Thoracic aorta (tissue), 2 donors: ENCODE measurements around the gene PRR33. TPM values are rescaled to one million over a fixed set of nuclear protein-coding genes. Genes with fewer than 3 reads are reported as not detected.

Experiments
- ATAC-seq: fragments of 150-250 bp; one replicate; pipeline ENCODE4 v1.8.0; 2017; ENCODE audit warnings: low read depth; ENCODE audit not compliant: insufficient number of reproducible peaks, low FRiP score
- DNase-seq: peaks from one replicate; pipeline ENCODE4 v3.0.0-alpha.2; 2020; ENCODE audit warnings: low spot score
- H3K27ac ChIP-seq, 2 donors: fragments of 200-600 bp; sonication (generic); 1 replicate in 1 of 2; 2 replicates in 1 of 2; pipeline ENCODE4 v1.5.1; 2016; ENCODE audit warnings: mild to moderate bottlenecking in 2 of 2, moderate library complexity in 2 of 2
- H3K27me3 ChIP-seq: fragments of 200-600 bp; sonication (generic); replicated peaks from 2 replicates; pipeline ENCODE4 v1.6.0; 2016; ENCODE audit warnings: mild to moderate bottlenecking; ENCODE audit not compliant: insufficient read depth
- H3K36me3 ChIP-seq: fragments of 200-600 bp; sonication (generic); one replicate; pipeline ENCODE4 v1.5.1; 2016
- H3K4me1 ChIP-seq, 2 donors: fragments of 200-600 bp; sonication (generic); 1 replicate in 1 of 2; 2 replicates in 1 of 2; pipeline versions ENCODE4 v1.5.1 to v1.6.0; 2016; ENCODE audit warnings: low read depth in 2 of 2, mild to moderate bottlenecking in 1 of 2; ENCODE audit not compliant: control insufficient read depth in 1 of 2
- H3K4me3 ChIP-seq: fragments of 200-600 bp; sonication (generic); 2 replicates; pipeline ENCODE4 v1.5.1; 2016; ENCODE audit warnings: mild to moderate bottlenecking
- H3K9me3 ChIP-seq: fragments of 200-600 bp; sonication (generic); 2 replicates; pipeline ENCODE4 v1.5.1; 2016
- total RNA-seq, 2 donors: library from RNA; depleted of rRNA; stranded (reverse); fragments of >200 nt; gene quantifications; one replicate each; pipeline versions ENCODE4 v1.1.0 to v1.2.3, GENCODE V29; 2016
- TF ChIP-seq, protein P1 (sequence below): fragments of 200-600 bp; sonication (generic); IDR thresholded peaks from one replicate; pipeline ENCODE4 v1.5.1; 2019; ENCODE audit warnings: antibody characterized with exemption

Gene PRR33
- total RNA-seq, 2 donors from 2014 or later, result 0.41 TPM; not detected in 1

DNA sequence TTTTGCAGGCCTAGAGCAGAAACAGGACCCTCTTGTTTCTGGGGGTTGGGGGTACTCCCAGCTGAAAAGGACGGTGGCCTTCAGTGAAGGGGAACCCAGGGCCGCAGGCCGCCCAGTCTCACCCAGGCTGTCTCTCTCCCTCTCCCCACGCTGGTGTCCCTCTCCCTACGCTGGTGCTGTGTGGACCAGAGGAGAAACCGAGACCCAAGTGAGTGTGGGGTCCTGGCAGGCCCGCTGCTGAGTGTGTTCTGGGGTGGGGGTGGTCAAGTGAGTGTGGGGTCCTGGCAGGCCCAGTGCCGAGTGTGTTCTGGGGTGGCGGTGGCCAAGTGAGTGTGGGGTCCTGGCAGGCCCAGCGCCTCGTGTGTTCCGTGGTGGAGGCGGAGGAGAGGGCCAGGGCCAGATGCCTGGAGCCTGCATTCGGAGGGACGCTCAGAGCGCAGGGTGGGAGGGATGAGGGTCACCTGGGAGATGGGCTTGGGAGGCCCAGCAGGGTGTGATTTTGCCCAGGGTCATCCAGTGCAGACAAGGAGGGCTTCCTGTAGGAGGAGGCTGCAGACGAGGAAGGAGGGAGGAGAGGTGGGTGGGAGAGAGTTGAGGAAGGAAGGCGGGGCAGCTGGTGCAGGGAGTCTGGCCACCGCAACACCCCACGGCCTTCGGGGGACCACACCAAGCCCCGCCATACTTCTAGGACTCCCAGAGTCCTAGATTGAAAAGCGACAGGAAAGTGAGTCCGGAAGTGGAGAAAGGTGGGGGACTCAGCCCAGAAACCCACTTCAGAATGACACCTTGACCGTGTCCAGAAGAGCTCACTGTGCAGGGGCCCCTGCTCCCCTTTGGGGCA, 38.1 kb upstream of the PRR33 start:
- H3K9me3 ChIP-seq, result no peaks in the 10 kb centered on the region
- no peaks in the 10 kb centered on the region for H3K27me3 ChIP-seq
- H3K4me3 ChIP-seq, result no peak overlapping the region
- peaks cover 0 to 9% of the 10 kb centered on the region in 2 donors for H3K4me1 ChIP-seq
- no peak overlapping the region for H3K27ac ChIP-seq
- TF ChIP-seq, protein P1, sequence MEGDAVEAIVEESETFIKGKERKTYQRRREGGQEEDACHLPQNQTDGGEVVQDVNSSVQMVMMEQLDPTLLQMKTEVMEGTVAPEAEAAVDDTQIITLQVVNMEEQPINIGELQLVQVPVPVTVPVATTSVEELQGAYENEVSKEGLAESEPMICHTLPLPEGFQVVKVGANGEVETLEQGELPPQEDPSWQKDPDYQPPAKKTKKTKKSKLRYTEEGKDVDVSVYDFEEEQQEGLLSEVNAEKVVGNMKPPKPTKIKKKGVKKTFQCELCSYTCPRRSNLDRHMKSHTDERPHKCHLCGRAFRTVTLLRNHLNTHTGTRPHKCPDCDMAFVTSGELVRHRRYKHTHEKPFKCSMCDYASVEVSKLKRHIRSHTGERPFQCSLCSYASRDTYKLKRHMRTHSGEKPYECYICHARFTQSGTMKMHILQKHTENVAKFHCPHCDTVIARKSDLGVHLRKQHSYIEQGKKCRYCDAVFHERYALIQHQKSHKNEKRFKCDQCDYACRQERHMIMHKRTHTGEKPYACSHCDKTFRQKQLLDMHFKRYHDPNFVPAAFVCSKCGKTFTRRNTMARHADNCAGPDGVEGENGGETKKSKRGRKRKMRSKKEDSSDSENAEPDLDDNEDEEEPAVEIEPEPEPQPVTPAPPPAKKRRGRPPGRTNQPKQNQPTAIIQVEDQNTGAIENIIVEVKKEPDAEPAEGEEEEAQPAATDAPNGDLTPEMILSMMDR, result no peak
- H3K36me3 ChIP-seq, result no peaks in the 10 kb centered on the region
- DNase-seq (no peak), ATAC-seq (no peak)

DNA sequence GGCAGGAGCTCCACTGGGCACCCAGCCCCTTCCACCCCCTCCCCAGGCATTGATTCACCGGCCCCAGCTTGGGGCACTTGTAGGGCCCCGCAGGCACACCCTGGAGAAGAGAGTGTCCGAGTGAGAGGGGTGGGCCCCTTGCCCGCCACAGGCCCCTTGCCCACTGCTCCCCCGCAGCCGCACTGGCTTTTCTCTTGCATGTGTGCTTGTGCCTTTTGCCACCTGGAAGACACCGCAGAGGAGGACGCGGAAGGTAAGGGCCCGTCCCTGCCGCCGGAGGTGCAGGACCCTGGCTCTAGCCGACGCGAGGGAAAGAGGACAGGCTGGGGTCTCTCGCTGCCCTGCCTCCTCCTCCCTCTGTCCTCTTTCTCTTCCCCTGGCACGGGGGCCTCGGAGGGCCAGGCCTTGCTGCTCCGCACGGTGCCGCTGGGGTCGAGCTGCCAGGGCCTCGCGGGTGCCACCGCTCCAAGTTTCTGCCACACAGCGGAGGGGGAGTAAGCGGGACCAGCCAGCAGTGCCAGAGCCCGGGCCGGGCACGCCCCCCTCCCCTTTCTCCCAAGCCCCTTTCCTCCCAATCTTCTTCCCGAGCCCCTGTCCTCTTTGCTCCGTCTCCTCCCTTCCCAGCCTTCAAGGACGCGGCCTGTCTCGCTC, 37.3 kb upstream of the PRR33 start:
- Histone ChIP-seq H3K27me3 (no peaks in the 10 kb centered on the region), H3K9me3 (no peaks in the 10 kb centered on the region), H3K4me1 (peaks cover 0 to 9% of the 10 kb centered on the region in 2 donors), H3K27ac (no peak overlapping the region), H3K36me3 (no peaks in the 10 kb centered on the region), H3K4me3 (no peak overlapping the region)
- TF ChIP-seq, protein P1, result no peak
- no peak for DNase-seq
- no peak for ATAC-seq

DNA sequence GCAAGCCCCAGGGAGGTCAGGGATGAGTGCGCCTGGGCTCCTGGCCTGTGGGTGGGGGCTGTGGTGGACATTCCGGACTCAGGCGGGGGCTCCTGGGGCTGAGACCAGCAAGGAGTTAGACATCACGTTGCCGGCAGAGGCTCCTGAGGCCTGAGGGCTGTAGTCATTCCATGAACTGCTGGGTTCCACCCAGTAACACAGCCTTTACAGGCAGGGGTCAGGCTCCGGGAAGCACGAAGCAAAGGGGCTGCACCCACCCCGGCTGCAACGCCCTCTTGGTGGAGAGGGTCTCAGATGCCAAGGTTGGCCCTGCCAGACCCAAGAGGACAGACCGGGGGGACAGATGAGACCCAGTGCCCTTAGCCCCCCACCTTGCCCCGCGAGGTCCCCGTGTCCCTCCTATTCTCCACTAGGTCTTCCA, 36.8 kb upstream of the PRR33 start:
- no peak for DNase-seq
- no peaks in the 10 kb centered on the region for H3K9me3 ChIP-seq
- H3K4me1 ChIP-seq, result peaks cover 0 to 9% of the 10 kb centered on the region in 2 donors
- H3K4me3 ChIP-seq, result no peak overlapping the region
- no peaks in the 10 kb centered on the region for H3K27me3 ChIP-seq
- no peak overlapping the region for H3K27ac ChIP-seq
- ATAC-seq, result no peak
- H3K36me3 ChIP-seq, result no peaks in the 10 kb centered on the region
- TF ChIP-seq, protein P1, result no peak

DNA sequence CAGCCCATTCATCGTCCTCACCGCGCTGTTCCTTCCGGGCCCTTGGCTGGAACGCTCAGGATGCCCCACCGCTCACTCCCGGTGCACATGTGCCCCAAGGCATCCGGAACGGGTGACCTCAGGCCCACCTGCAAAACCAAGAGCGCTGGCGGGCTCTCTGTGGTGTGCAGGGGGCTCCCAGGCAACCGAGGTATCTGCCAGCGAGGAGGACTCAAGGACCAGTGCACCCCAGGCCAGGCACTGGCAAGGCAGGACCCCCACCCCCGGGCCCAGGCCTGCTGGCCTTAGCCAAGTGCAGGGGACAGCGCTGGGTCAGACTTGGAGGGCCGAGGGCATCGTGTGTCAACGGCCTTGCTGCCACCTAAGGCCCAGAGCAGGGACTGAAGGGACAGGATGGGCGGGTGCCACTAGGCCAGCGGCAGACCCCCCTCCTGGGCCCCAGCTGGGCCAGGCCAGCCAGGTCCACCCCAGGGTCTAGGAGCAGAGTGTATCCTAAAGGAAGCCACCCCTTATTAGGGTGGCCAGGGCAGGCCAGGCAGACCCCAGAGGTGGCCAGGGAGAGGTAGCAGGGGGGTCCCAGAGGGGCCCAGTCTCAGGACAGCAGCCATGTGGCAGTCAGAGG, 36.3 kb upstream of the PRR33 start:
- peaks cover 0 to 9% of the 10 kb centered on the region in 2 donors for H3K4me1 ChIP-seq
- H3K4me3 ChIP-seq, result no peak overlapping the region
- H3K36me3 ChIP-seq, result no peaks in the 10 kb centered on the region
- ATAC-seq (no peak), DNase-seq (no peak)
- no peaks in the 10 kb centered on the region for H3K9me3 ChIP-seq
- TF ChIP-seq, protein P1, result no peak
- no peaks in the 10 kb centered on the region for H3K27me3 ChIP-seq
- no peak overlapping the region for H3K27ac ChIP-seq
